GM19455 (cell line): ENCODE results near the gene MED15.

Experiments used
- ATAC-seq: cut with Tn5 transposase; IDR thresholded peaks from one replicate; pipeline ENCODE4 v1.9.1; 2021; ENCODE audit not compliant: unreplicated experiment

The MED15 gene

DNA sequence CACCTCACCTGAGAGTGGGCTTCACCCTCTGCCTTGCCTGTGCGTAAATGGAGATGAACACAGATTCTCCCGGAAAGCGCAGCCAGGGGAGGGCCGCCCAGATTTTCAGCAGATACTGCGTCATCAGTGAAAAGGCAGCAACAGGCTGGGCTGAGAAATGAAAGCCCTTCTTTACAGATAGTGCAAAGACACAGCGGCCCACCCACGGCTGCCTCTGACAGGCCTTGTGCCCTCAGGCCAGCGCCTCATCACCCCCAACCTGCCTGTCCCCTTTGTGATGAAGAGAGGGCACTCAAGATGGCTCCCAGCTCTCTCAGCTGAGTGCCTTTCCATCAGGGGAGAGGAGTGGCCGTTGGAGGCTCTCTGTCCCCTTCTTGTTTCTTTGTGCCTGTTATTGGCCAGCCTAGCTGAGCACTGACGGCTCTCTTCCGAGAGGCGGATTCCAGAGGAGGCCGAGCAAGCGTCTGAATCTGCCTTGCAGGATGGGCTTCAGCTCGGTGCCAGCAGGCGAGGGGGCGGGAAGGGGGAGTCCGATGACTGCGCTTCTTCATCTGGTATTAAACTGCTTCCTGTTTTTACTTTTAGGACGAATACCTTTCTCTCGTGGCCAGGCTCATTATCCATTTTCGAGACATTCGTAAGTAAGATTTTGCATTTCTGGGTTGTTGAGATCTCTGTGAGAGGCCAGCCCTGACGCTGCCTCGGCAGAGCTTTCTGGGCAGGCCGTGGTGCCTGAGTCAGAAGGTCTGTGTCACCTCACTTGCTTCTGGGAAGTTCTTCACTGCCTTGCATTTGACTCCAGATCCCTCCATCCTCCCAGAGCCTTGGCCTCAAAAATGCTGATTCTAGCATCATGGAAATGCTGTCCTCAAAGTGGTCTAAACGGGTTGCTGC, 43.7 kb downstream of the MED15 start:
- ATAC-seq: no peak

- ATAC-seq: no peak
Measured at GRCh38 chr22:20551805-20552442, 44.5 kb downstream of the MED15 start.

- no peak for ATAC-seq
Measured at GRCh38 chr22:20552443-20553401, 45.3 kb downstream of the MED15 start.

- no peak for ATAC-seq
Measured at GRCh38 chr22:20553947-20554741, 46.7 kb downstream of the MED15 start.

- ATAC-seq: no peak
Measured at GRCh38 chr22:20554824-20555223, 47.4 kb downstream of the MED15 start.

DNA sequence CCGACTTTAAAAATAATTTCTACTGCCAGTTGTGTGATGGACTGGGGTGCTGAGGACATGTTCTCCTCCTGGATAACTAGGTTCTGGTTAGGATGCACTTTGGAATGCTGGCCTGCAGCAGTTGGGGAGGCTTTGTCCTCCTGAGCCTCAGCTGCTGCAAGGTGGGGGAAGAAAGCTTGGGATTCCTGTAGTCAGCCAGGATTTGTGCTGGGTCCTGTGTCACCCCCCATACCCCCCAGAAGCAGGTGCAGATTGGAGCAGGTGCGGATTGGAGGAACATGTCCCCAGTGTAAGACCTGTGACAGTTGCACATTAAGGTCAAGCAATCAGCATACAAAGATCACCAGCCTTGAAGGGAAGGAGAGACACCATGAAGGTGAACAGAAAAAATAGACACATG, 51.1 kb downstream of the MED15 start:
- no peak for ATAC-seq

DNA sequence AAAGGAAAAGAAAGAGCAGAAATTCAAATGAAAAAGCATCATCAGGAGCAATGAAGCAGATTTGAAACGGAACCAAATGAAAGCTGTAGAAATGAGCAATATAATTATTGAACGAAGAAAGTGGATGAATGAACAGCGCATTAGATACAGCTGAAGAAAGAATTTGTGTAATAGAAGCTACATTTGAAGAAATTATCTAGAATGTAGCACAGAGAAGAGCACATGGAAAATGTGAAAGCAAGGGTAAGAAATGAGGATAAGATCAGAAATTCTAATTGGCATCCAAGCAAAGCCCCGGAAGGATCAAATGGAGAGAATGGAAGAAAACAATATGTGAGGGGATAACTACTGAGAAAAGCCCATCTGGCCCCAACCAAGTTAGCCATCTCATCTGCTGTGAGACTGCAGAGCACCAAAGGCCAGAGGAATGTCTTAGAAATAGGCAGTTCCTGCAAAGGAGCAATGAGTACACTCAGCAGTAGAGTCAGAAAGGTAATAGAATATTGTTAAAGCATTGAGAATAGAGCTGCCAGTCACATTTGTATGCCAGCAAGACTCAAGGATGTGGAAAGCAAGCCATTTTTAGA, 51.9 kb downstream of the MED15 start:
- no peak for ATAC-seq

GRCh38 chr22:20560716-20561115, 53.3 kb downstream of the MED15 start:
- no peak for ATAC-seq

DNA sequence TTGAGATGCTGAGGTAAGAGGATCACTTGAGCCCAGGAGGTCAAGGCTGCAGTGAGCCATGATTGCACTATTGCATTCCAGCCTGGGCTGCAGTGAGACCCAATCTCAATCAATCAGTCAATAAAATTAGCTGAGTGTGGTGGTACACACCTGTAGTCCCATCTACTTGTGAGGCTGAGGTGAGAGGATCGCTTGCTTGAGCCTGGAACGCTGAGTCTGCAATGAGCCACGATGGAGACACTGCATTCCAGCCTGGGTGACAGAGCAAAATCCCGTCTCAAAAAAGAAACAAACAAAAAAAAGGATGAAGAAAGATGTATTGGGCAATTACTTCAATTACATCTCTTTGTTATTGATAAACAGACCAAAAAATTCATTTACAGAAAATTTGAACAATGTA, 54.5 kb downstream of the MED15 start:
- no peak for ATAC-seq

DNA sequence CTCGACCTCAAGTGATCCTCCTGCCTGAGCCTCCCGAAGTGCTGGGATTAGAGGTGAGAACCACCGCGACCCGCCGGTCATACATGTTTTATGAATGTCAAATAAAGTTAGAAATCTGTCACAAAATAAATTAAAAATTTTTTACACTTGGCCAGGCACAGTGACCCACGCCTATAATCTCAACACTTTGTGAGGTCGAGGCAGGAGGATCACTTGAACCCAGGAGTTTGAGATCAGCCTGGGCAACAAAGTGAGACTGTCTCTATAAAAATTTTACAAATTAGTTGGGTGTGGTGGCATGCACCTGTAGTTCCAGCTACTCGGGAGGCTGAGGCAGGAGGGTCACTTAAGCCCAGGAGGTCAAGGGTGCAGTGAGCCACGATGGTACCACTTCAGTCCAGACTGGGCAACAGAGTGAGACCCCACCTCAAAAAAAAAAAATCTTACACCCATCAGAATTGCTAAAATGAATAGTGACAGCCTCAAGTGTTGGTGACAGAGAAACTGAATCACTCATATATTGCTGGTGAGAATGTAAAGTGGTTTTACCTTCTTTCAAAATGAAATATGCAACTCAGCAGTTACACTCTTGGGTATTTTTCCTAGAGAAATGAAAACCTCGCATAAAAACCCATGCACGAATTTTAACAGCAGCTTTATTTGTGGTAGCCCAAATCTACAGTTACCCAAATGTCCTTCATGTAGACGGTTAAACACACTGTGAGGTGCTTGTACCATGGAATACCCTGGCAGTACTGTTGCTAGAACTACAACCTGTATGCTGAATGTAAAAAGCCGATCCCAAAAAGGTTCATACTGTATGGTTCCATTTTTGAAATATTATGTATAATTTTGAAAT, 55.4 kb downstream of the MED15 start:
- ATAC-seq: no peak

DNA sequence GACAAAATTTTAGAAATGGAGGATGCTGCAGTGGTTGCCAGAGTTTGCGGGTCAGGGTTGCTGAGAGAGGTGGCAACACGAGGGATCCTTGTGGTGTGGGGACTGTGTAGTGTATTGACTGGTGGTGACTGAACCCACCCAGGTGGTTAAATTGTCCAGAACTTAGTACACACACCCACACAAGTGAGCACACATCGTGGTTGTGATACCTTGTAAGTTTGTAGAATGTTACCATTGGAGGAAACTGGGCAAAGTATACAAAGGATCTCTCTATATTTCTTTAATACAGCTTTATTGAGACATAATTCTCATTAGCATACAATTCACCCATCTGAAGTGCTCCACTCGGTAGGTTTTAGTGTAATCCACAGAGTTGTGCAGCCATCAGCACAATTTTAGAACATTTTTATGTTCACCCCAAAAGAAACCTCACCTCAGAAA, 56.1 kb downstream of the MED15 start:
- ATAC-seq: no peak

DNA sequence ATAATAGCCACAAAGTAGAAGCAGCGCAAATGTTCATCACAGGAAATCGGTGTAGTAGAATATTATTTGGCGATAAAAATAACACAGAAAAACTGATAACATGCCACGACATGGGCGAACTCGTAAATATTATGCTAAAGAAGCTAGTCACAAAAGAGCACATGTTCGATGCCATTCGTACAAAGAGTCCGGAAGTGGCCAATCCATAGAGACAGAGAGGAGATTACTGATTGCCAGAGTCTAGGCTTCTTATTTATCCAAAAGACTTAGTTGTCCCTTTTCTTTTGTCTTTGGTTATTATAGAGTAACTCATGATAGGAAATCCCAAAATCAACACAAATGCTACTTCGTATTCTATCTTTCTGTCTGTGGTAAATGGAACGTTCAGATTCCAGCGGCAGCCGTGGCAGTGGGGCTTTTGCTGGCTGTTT, 56.5 kb downstream of the MED15 start:
- no peak for ATAC-seq

DNA sequence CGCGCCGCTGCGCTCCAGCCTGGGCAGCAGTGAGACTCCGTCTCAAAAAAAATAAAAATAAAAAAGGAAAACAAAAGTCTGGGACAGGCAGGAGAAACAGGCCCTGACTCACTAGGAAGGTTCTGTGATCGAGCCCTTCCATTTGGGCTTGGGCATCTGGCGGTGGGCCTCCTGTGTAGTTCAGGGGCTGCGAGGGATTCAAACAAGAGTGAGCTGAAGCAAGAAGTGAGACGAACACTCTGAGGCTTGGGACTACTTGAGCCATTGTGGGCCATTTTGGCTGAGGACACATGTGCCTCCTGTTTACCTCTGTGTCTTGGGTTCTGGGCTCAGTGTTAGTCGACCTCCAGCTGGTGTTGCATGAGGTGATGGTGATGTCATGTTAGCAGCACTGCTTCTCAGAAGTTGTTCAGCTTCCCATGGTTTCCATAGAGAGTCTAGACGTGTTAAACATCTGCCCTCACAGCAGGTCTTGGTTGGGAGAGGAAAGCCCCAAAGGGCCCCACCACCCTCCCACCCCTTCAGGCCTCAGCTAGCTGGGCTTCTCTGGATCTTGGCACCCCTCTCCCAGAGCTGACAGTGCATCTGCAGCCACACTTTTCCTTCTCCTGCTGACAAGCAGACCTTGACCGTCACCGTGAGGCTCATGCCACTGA, 57.8 kb downstream of the MED15 start:
- ATAC-seq: no peak

GRCh38 chr22:20565761-20566160, 58.4 kb downstream of the MED15 start:
- no peak for ATAC-seq

DNA sequence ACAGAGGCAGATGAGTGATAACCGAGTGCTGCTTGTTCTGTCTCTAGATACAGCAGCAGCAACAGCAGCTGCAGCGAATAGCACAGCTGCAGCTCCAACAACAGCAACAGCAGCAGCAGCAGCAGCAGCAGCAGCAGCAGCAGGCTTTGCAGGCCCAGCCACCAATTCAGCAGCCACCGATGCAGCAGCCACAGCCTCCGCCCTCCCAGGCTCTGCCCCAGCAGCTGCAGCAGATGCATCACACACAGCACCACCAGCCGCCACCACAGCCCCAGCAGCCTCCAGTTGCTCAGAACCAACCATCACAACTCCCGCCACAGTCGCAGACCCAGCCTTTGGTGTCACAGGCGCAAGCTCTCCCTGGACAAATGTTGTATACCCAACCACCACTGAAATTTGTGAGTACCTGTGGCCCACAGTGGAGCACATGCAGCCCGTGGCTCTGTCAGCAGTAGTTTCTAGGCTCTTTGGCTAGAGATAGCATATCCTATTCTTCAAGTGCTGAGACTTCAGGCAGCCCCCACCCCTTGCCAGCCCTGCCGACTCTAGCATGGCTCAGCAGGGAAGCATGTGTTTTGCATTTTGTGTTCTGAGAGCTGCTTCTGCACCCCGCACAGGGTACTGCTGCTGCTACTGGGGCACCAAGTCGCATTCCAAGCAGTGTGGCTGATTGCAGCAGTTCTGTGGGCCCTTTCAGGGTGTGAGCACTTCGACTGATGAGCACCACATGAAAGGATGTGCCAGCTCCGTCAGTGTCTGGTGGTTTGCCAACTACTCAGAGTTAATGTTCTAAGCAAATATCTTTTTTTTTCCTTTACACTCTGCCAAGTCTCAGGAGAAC, 59.2 kb downstream of the MED15 start:
- no peak for ATAC-seq

DNA sequence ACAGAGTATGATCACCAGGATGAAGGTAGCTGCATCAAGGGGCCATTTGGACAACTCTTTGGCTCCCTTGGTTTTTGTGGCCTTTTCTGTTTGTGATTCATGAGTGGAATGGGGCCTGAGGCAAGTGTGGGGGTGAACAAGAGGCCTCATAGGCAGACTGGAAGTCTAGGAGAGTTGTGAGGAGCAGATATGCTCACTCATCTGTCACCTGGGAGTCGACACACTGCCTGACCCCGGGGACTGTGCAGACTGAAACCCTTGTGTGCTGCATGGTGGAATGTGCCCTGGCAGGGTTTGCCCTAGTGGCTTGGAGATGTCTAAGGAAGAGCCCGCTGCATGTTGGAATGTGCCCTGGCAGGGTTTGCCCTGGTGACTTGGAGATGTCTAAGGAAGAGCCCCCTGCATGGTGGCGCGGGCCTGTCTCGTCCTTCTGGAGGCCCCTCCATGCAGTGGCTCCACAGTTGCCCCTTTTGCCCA, 60.0 kb downstream of the MED15 start:
- ATAC-seq: no peak

DNA sequence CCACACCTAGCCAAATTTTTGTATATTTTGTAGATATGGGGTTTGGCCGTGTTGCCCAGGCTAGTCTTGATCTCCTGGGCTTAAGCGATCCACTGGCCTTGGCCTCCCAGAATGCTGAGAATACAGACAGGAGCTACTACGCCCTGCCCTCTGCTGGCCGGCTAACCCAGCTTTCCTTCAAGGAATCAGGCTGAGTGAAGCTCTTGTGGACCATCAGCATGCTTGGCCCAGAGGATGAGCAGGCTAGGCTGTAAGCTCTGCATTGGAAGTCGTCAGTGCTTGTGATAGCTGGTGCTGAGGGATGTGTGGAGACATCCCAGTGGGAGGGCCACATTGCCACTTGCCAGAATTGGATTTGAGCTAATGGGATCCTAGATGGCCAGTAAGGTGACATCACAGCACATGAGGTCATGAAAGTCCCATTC, 60.6 kb downstream of the MED15 start:
- ATAC-seq: no peak
